Kidney glomerular epithelial cell (primary cell): Measurements from ENCODE around the gene NAA35.
"Not testable (repeated sequence)": the region's sequence is repeated elsewhere in the genome, so short reads cannot be mapped to it uniquely, and the experiment has no call there.

Experiments used
- DNase-seq: peaks from one replicate; lab custom pipeline; 2025; lab: John Stamatoyannopoulos, UW

Gene NAA35

GRCh38 chr9:85944672-85945071, 3.7 kb downstream of the NAA35 start:
- DNase-seq: no peak

GRCh38 chr9:85949586-85950335, 8.8 kb downstream of the NAA35 start:
- DNase-seq: no peak

- DNase-seq: no peak
Measured at GRCh38 chr9:85959955-85960354, 19.0 kb downstream of the NAA35 start.

- DNase-seq: no peak
Measured at GRCh38 chr9:85960688-85961093, 19.7 kb downstream of the NAA35 start.

- no peak for DNase-seq
Measured at GRCh38 chr9:85964526-85964925, 23.6 kb downstream of the NAA35 start.

- no peak for DNase-seq
Measured at GRCh38 chr9:85964949-85965348, 24.0 kb downstream of the NAA35 start.

- DNase-seq: no peak
Measured at GRCh38 chr9:85969727-85970126, 28.8 kb downstream of the NAA35 start.

- DNase-seq: no peak
Measured at GRCh38 chr9:85971731-85972130, 30.8 kb downstream of the NAA35 start.

- DNase-seq: no peak
Measured at GRCh38 chr9:85973238-85973637, 32.3 kb downstream of the NAA35 start.

- DNase-seq: not testable (repeated sequence)
Measured at GRCh38 chr9:85974055-85974547, 33.2 kb downstream of the NAA35 start.

GRCh38 chr9:85978496-85978895, 37.5 kb downstream of the NAA35 start:
- no peak for DNase-seq

- no peak for DNase-seq
Measured at GRCh38 chr9:85981369-85981768, 40.4 kb downstream of the NAA35 start.

- DNase-seq: no peak
Measured at GRCh38 chr9:85984457-85984856, 43.5 kb downstream of the NAA35 start.

- no peak for DNase-seq
Measured at GRCh38 chr9:85987236-85987635, 46.3 kb downstream of the NAA35 start.

- no peak for DNase-seq
Measured at GRCh38 chr9:85994191-85994590, 53.2 kb downstream of the NAA35 start.

GRCh38 chr9:85995097-85995496, 54.2 kb downstream of the NAA35 start:
- DNase-seq: no peak

- DNase-seq: no peak
Measured at GRCh38 chr9:85995599-85995998, 54.7 kb downstream of the NAA35 start.

- DNase-seq: no peak
Measured at GRCh38 chr9:86005253-86005775, 64.4 kb downstream of the NAA35 start.

- DNase-seq: no peak
Measured at GRCh38 chr9:86009133-86009532, 68.2 kb downstream of the NAA35 start.

- DNase-seq: no peak
Measured at GRCh38 chr9:86020731-86021130, 79.8 kb downstream of the NAA35 start.

GRCh38 chr9:86021166-86021565, 80.2 kb downstream of the NAA35 start:
- DNase-seq: no peak

GRCh38 chr9:86022687-86023266, 81.8 kb downstream of the NAA35 start:
- DNase-seq: no peak

GRCh38 chr9:86027767-86028166, 86.8 kb downstream of the NAA35 start:
- no peak for DNase-seq
